A549 (cell line): ENCODE data around the gene ARPC2.

ENCODE experiments used
- CEBPB ChIP-seq, 2 experiments: fragments of >200 bp in 1 of 2; sonication (Bioruptor Twin) in 1 of 2; formaldehyde crosslinking in 1 of 2; IDR thresholded peaks; 2 replicates each; pipeline ENCODE4 v1.6.1; 2012 to 2016
- CHD2 ChIP-seq: fragments of 150-350 bp; IDR thresholded peaks from 2 replicates; pipeline ENCODE4 v1.6.1; 2014; ENCODE audit warnings: low read length; ENCODE audit not compliant: partially characterized antibody
- CTCF ChIP-seq: fragments of >200 bp; sonication (Bioruptor Twin); formaldehyde crosslinking; IDR thresholded peaks from 3 replicates; pipeline ENCODE4 v1.5.1; 2016
- EP300 ChIP-seq, 2 experiments: fragments of >200 bp; sonication (Bioruptor Twin); formaldehyde crosslinking; IDR thresholded peaks; 2 replicates in 1 of 2; 3 replicates in 1 of 2; pipeline ENCODE4 v1.6.1; 2016 to 2017
- JUNB ChIP-seq: fragments of >200 bp; sonication (Bioruptor Twin); formaldehyde crosslinking; IDR thresholded peaks from 2 replicates; pipeline ENCODE4 v1.6.1; 2016
- MAX ChIP-seq: IDR thresholded peaks from 2 replicates; pipeline ENCODE4 v1.6.1; 2012
- NFE2L2 ChIP-seq: fragments of 150-350 bp; conservative IDR thresholded peaks from 2 replicates; pipeline ENCODE4 v1.6.1; 2014; ENCODE audit warnings: low read length
- NPAS2 ChIP-seq: fragments of 250-450 bp; sonication (Bioruptor Pico); IDR thresholded peaks from 2 replicates; pipeline ENCODE4 v1.8.0; 2022; ENCODE audit warnings: mild to moderate bottlenecking, moderate library complexity, borderline replicate concordance
- PBX3 ChIP-seq: IDR thresholded peaks from 2 replicates; pipeline ENCODE4 v1.6.1; 2012
- POLR2A ChIP-seq: IDR thresholded peaks from 2 replicates; pipeline ENCODE4 v1.6.1; 2012; ENCODE audit warnings: mild to moderate bottlenecking, low read length
- RFX5 ChIP-seq: fragments of 450-650 bp; IDR thresholded peaks from 2 replicates; pipeline ENCODE4 v1.7.1; 2014; ENCODE audit warnings: antibody characterized with exemption, mild to moderate bottlenecking, moderate library complexity
- SREBF2 ChIP-seq: fragments of 450-650 bp; IDR thresholded peaks from 2 replicates; pipeline ENCODE4 v1.6.1; 2014; ENCODE audit warnings: mild to moderate bottlenecking, moderate library complexity
- ZC3H11A ChIP-seq: fragments of 450-650 bp; IDR thresholded peaks from 2 replicates; pipeline ENCODE4 v1.6.1; 2014; ENCODE audit warnings: antibody characterized with exemption, mild to moderate bottlenecking

DNA sequence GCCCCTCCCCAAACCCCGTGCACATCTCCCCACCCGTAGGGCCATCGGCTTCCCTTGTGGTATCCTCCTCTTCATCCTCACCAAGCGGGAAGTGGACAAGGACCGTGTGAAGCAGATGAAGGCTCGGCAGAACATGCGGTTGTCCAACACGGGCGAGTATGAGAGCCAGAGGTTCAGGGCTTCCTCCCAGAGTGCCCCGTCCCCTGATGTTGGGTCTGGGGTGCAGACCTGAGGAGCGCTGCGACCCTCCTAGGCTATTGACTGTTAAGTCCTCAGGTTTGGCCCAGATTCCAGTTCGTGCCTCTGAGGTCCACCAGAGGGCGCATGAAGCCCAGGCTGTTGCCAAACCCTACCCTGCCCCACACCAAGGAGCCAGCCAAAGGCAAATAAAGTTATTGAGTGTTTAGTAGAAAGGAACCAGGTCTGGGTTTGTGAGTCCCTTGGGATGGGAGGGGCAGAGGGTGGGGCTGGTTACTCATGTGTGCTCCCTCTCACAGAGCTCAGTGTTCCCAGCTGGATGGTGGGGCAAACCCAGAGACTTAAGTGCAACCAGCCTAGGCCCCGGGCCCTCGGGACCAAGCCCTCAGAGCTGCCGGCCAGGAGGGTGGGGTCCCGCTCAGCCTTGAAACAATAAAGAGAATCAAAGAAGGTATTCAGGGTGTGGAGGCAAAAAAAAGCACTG, 55.7 kb downstream of the ARPC2 start:
- TF ChIP-seq ZC3H11A = no peak
- no peak for TF ChIP-seq MAX
- no peak for TF ChIP-seq CHD2
- peak; percentile 83 for TF ChIP-seq CTCF
- TF ChIP-seq CEBPB (IDR thresholded peaks at IDR 0.05) = peak in 1 of 2 experiments; percentile 61; a peak in 1 of 4 replicates
- TF ChIP-seq PBX3 = no peak
- TF ChIP-seq SREBF2 = no peak
- no peak for TF ChIP-seq EP300 (IDR thresholded peaks at IDR 0.05)
- TF ChIP-seq RFX5 = no peak
- TF ChIP-seq NPAS2 (CRISPR knock-in tag) = no peak
- TF ChIP-seq NFE2L2 = no peak
- TF ChIP-seq POLR2A = no peak
- TF ChIP-seq JUNB = no peak
